ENCODE data around the gene RBM5. TPM values are rescaled to one million over a fixed set of nuclear protein-coding genes. Genes with fewer than 3 reads are reported as not detected.

RBM5 gene
- polyA plus RNA-seq, 1 experiment: 205 TPM

- Histone ChIP-seq H3K4me3 (ENCODE audit: low read depth, low read length) (no peak overlapping the region), H3K27me3 (ENCODE audit: control insufficient read depth, insufficient read depth, low read length) (no peaks in the 10 kb centered on the region), H3K36me3 (ENCODE audit: control insufficient read depth, insufficient read depth, low read length) (peaks cover 10% of the 10 kb centered on the region)
- no peak for DNase-seq (ENCODE audit: low read depth)
- TF ChIP-seq CTCF (IDR thresholded peaks at IDR 0.05; ENCODE audit: insufficient read depth, low read depth, low read length): no peak
- CTCF ChIA-PET: interaction anchor here (0.6 to 8.6 kb wide), 4 partner anchors 30 to 103 kb away, joined by 4 to 313 read pairs (median 6); partner anchors contain the start of gene GNAT1
- POLR2A ChIA-PET: no interaction called here
Measured at GRCh38 chr3:50124052-50124799, 35.5 kb downstream of the RBM5 start.

- POLR2A ChIA-PET: no interaction called here
Measured at GRCh38 chr3:50124800-50125178, 36.1 kb downstream of the RBM5 start.

GRCh38 chr3:50125541-50126286 lies 37.0 kb downstream of the RBM5 start:
- ChIA-PET POLR2A (interaction anchor here (0.7 kb wide), 1 partner anchor 40 kb away, joined by 4 read pairs; no protein-coding TSS in a partner anchor), CTCF (interaction anchor here (0.7 to 8.6 kb wide), 3 partner anchors 54 to 166 kb away, joined by 3 to 313 read pairs (median 4); partner anchors contain the start of gene GNAT1)
- no peak for TF ChIP-seq CTCF (IDR thresholded peaks at IDR 0.05; ENCODE audit: insufficient read depth, low read depth, low read length)
- Histone ChIP-seq H3K4me3 (ENCODE audit: low read depth, low read length) (no peak overlapping the region), H3K36me3 (ENCODE audit: control insufficient read depth, insufficient read depth, low read length) (peaks cover 3% of the 10 kb centered on the region; the same call in 1 of the 2 replicates), H3K27me3 (ENCODE audit: control insufficient read depth, insufficient read depth, low read length) (no peaks in the 10 kb centered on the region)
- no peak for DNase-seq (ENCODE audit: low read depth)

More at GRCh38 chr3:50124800-50125178, 36.1 kb downstream of the RBM5 start:
- no peak overlapping the region for H3K4me3 ChIP-seq (ENCODE audit: low read depth, low read length)
- TF ChIP-seq CTCF (IDR thresholded peaks at IDR 0.05; ENCODE audit: insufficient read depth, low read depth, low read length): no peak
- no peak for DNase-seq (ENCODE audit: low read depth)
- H3K27me3 ChIP-seq (ENCODE audit: control insufficient read depth, insufficient read depth, low read length): no peaks in the 10 kb centered on the region
- peaks cover 9% of the 10 kb centered on the region for H3K36me3 ChIP-seq (ENCODE audit: control insufficient read depth, insufficient read depth, low read length)
- CTCF ChIA-PET: interaction anchor here (0.7 to 8.6 kb wide), 3 partner anchors 29 to 167 kb away, joined by 4 to 313 read pairs (median 4); partner anchors contain the start of gene GNAT1

- Histone ChIP-seq H3K36me3 (ENCODE audit: control insufficient read depth, insufficient read depth, low read length) (no peaks in the 10 kb centered on the region), H3K4me3 (ENCODE audit: low read depth, low read length) (no peak overlapping the region), H3K27me3 (ENCODE audit: control insufficient read depth, insufficient read depth, low read length) (peaks cover 1% of the 10 kb centered on the region)
- ChIA-PET POLR2A (interaction anchor here (0.7 kb wide), 2 partner anchors 39 to 1565 kb away, joined by 4 to 7 read pairs; no protein-coding TSS in a partner anchor), CTCF (interaction anchor here (0.6 to 8.6 kb wide), 5 partner anchors 11 to 178 kb away, joined by 3 to 313 read pairs (median 3); partner anchors contain the start of gene GNAT1)
- DNase-seq (ENCODE audit: low read depth): peak; percentile 17
- no peak for TF ChIP-seq CTCF (IDR thresholded peaks at IDR 0.05; ENCODE audit: insufficient read depth, low read depth, low read length)
Measured at GRCh38 chr3:50126287-50127211, 37.8 kb downstream of the RBM5 start.

Data from BJ (cell line).